ENCODE measurements around the gene ALOX15. TPM values are rescaled to one million over a fixed set of nuclear protein-coding genes. Genes with fewer than 3 reads are reported as not detected.

ALOX15 gene
- total RNA-seq, 2 donors from 2014 or later = not detected

DNA sequence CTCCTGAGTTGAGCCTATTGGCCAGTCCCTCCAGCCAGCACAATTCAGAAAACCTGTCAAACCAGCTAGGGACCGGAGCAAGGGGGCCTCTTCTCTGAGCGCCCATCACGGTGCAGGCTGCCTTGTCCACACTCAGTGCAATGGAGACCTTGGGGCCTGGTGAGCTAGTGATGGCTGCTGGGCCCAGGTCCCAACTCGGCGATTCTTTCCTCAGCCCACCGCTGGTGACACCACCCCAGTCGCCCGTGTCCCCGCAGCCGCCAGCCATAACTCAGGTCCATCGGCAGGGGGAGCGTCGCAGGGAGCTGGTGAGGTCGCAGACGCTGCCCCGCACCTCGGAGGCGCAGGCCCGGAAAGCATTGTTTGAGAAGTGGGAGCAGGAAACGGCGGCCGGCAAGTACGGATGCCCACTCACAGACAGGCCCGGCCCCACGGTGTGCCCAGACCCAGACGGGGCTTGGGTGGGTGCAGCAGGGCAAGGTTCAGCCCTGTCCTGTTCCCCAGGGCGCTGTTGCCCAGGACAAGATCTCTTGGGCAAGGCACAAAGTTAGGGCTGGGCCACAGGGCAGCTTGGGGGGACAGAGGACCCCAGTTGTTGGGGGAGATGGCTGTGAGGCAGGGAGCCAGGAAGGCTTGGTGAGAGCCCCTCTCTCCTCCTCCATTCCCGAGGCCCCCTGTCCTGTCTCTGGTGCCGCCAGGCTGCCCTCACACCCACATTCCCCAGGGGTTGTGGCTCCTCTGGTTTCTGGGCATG lies 46.4 kb downstream of the ALOX15 start:
- no peaks in the 10 kb centered on the region for H3K27me3 ChIP-seq (replicated peaks; ENCODE audit: insufficient read depth)
- TF ChIP-seq, protein P1, sequence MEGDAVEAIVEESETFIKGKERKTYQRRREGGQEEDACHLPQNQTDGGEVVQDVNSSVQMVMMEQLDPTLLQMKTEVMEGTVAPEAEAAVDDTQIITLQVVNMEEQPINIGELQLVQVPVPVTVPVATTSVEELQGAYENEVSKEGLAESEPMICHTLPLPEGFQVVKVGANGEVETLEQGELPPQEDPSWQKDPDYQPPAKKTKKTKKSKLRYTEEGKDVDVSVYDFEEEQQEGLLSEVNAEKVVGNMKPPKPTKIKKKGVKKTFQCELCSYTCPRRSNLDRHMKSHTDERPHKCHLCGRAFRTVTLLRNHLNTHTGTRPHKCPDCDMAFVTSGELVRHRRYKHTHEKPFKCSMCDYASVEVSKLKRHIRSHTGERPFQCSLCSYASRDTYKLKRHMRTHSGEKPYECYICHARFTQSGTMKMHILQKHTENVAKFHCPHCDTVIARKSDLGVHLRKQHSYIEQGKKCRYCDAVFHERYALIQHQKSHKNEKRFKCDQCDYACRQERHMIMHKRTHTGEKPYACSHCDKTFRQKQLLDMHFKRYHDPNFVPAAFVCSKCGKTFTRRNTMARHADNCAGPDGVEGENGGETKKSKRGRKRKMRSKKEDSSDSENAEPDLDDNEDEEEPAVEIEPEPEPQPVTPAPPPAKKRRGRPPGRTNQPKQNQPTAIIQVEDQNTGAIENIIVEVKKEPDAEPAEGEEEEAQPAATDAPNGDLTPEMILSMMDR (IDR thresholded peaks at IDR 0.05) = no peak
- no peaks in the 10 kb centered on the region for H3K4me1 ChIP-seq (ENCODE audit: control insufficient read depth in 1 of 2, low read depth in 2 of 2)
- no peaks in the 10 kb centered on the region for H3K36me3 ChIP-seq
- no peak overlapping the region for H3K27ac ChIP-seq
- ATAC-seq (ENCODE audit: insufficient number of reproducible peaks, low FRiP score, low read depth) = no peak
- H3K4me3 ChIP-seq = no peak overlapping the region
- no peak for DNase-seq (ENCODE audit: low spot score)
- no peaks in the 10 kb centered on the region for H3K9me3 ChIP-seq

DNA sequence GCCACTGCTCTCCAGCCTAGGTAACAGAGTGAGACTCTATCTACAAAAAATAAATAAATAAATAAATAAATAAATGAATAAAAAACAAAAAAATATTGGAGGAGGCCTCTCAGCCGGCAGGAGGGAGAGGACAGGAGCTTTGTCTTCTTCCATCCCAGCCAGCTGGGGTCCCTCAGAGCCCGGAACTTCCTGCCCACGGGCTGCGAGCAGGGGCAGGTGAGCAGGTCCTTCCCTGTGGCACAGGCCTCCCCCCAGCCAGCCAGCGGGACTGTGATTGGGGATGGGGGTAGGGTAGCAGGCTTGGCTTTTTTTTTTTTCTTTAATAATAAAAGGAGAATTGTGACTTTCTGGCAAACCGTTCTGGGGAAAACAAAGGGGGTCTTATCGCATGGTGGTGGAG lies 47.1 kb downstream of the ALOX15 start:
- Histone ChIP-seq H3K4me1 (ENCODE audit: control insufficient read depth in 1 of 2, low read depth in 2 of 2) (no peaks in the 10 kb centered on the region), H3K9me3 (no peaks in the 10 kb centered on the region), H3K36me3 (no peaks in the 10 kb centered on the region), H3K4me3 (no peak overlapping the region), H3K27ac (no peak overlapping the region), H3K27me3 (replicated peaks; ENCODE audit: insufficient read depth) (no peaks in the 10 kb centered on the region)
- no peak for DNase-seq (ENCODE audit: low spot score)
- TF ChIP-seq, protein P1 (IDR thresholded peaks at IDR 0.05) = no peak
- ATAC-seq (ENCODE audit: insufficient number of reproducible peaks, low FRiP score, low read depth) = no peak

DNA sequence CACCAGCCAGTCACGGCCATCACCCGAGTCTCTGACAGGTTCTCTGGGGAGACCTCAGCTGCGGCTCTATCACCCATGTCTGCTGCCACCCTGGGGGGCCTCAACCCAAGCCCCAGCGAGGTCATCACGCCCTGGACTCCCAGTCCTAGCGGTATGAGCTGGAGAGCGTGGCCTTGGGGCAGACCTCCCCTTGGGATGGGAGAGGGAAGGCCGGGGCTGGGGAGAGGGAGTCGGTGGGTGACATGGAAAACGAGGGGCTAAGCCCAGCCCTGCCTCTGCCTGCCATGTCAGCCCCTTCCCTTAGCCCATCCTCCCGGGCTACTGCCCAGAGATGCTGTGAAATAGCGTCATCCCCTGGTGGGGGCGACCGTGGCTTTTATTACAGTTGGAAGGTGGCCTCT lies 48.5 kb downstream of the ALOX15 start:
- ATAC-seq (ENCODE audit: insufficient number of reproducible peaks, low FRiP score, low read depth) (no peak), DNase-seq (ENCODE audit: low spot score) (no peak)

DNA sequence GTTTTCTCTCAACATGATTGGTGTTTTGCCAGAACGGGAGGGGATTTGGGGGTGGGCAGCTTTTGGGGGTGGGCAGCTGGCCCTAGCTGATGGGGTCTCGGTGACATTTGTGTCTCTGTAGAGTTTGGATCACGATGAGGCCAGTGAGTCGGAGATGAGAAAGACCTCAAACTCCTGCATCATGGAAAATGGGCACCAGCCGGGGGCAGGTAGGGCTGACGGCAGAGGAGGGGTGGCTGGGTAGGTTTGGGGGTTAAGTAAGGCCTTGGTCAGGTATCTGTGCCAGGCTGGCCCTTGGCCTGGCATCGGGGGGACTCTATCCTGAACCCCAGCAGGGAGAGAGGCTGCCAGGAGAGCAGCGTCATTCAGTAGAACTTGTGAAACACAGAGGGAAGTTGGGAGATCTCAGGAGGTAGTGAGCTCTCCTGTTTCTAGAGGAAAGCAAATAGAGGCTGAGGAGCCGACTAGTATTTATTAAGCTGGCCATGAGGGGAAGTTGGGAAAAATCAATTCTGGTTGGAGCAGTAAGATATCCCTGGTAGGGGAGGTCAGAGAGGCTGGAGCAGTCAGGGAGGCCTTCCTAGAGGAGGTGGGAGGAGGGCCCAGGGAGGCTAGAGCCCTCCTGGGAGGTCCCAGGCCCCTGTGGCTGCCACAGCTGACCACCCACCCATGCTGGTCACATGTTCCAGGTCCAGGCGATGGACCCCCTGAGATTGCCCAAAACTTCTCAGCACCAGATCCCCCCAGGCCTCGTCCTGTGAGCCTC lies 49.1 kb downstream of the ALOX15 start:
- no peaks in the 10 kb centered on the region for H3K4me1 ChIP-seq (ENCODE audit: control insufficient read depth in 1 of 2, low read depth in 2 of 2)
- H3K27me3 ChIP-seq (replicated peaks; ENCODE audit: insufficient read depth) = no peaks in the 10 kb centered on the region
- H3K27ac ChIP-seq = no peak overlapping the region
- no peaks in the 10 kb centered on the region for H3K9me3 ChIP-seq
- H3K4me3 ChIP-seq = no peak overlapping the region
- TF ChIP-seq, protein P1 (IDR thresholded peaks at IDR 0.05) = no peak
- no peaks in the 10 kb centered on the region for H3K36me3 ChIP-seq
- DNase-seq (ENCODE audit: low spot score) (no peak), ATAC-seq (ENCODE audit: insufficient number of reproducible peaks, low FRiP score, low read depth) (no peak)

More for the DNA sequence above, 48.5 kb downstream of the ALOX15 start:
- Histone ChIP-seq H3K27ac (no peak overlapping the region), H3K4me1 (ENCODE audit: control insufficient read depth in 1 of 2, low read depth in 2 of 2) (no peaks in the 10 kb centered on the region), H3K36me3 (no peaks in the 10 kb centered on the region), H3K27me3 (replicated peaks; ENCODE audit: insufficient read depth) (no peaks in the 10 kb centered on the region), H3K9me3 (no peaks in the 10 kb centered on the region), H3K4me3 (no peak overlapping the region)
- TF ChIP-seq, protein P1 (IDR thresholded peaks at IDR 0.05) = no peak

DNA sequence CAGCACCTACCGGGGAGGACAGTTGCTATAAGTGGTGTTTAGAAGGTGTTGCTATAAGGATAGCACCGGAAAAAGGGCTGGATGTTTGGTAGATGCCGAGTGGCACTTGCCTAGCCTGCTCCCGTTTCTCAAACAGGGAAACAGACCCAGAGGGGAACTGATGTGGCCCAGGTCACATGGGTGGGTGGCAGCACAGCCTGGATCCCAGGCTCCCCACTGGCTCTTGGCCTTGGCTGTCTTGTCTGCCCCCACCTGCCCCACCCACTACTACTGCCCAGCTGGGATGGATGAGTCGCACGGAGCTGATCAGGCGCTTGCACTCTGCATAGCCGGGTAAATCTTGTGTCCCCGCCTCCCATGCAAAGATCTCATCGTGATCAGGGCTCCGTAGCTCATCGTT lies 49.9 kb downstream of the ALOX15 start:
- DNase-seq (ENCODE audit: low spot score) = no peak
- Histone ChIP-seq H3K27me3 (replicated peaks; ENCODE audit: insufficient read depth) (no peaks in the 10 kb centered on the region), H3K4me1 (ENCODE audit: control insufficient read depth in 1 of 2, low read depth in 2 of 2) (no peaks in the 10 kb centered on the region), H3K9me3 (no peaks in the 10 kb centered on the region), H3K27ac (no peak overlapping the region), H3K36me3 (no peaks in the 10 kb centered on the region), H3K4me3 (no peak overlapping the region)
- ATAC-seq (ENCODE audit: insufficient number of reproducible peaks, low FRiP score, low read depth) = no peak
- TF ChIP-seq, protein P1 (IDR thresholded peaks at IDR 0.05) = no peak
